HepG2 (cell line): ENCODE data around the gene SLC35B2. TPM values are rescaled to one million over a fixed set of nuclear protein-coding genes. Genes with fewer than 3 reads are reported as not detected.

ENCODE experiments used
- ARID4A ChIP-seq: sonication (generic); formaldehyde crosslinking; IDR thresholded peaks from 2 replicates; pipeline ENCODE4 v1.5.0; 2020; ENCODE audit warnings: mild to moderate bottlenecking, missing genetic modification reagents, borderline replicate concordance
- ARNT ChIP-seq: fragments of 450-650 bp; IDR thresholded peaks from 2 replicates; pipeline ENCODE4 v1.6.1; 2017
- BCL3 ChIP-seq: sonication (generic); formaldehyde crosslinking; IDR thresholded peaks from 2 replicates; pipeline ENCODE4 v1.5.1; 2020; ENCODE audit warnings: mild to moderate bottlenecking, missing genetic modification reagents, moderate library complexity
- FOXK1 ChIP-seq: sonication (generic); formaldehyde crosslinking; IDR thresholded peaks from 2 replicates; pipeline ENCODE4 v1.4.0; 2020; ENCODE audit warnings: low read depth, missing genetic modification reagents, borderline replicate concordance
- GABPB1 ChIP-seq: IDR thresholded peaks from 2 replicates; pipeline ENCODE4 v1.6.1; 2016; ENCODE audit warnings: mild to moderate bottlenecking, missing genetic modification reagents, moderate library complexity, missing compliant biosample characterization
- HOXD1 ChIP-seq: sonication (generic); formaldehyde crosslinking; IDR thresholded peaks from 2 replicates; pipeline ENCODE4 v1.5.0; 2020; ENCODE audit warnings: missing genetic modification reagents
- REXO4 ChIP-seq: sonication (generic); formaldehyde crosslinking; IDR thresholded peaks from 2 replicates; pipeline ENCODE4 v1.8.0; 2022; ENCODE audit warnings: missing genetic modification reagents, mild to moderate bottlenecking, borderline replicate concordance
- SIX1 ChIP-seq: sonication (generic); formaldehyde crosslinking; IDR thresholded peaks from 2 replicates; pipeline ENCODE4 v1.4.0; 2020; ENCODE audit warnings: missing genetic modification reagents, borderline replicate concordance
- UBTF ChIP-seq: sonication (generic); formaldehyde crosslinking; IDR thresholded peaks from 2 replicates; pipeline ENCODE4 v1.4.0; 2020; ENCODE audit warnings: mild to moderate bottlenecking, missing genetic modification reagents
- XRCC5 ChIP-seq: fragments of 200-400 bp; formaldehyde crosslinking; optimal IDR thresholded peaks from 2 replicates; pipeline ENCODE3; 2017; ENCODE audit warnings: mild to moderate bottlenecking, low read length
- ZBTB4 ChIP-seq: sonication (generic); formaldehyde crosslinking; IDR thresholded peaks from 2 replicates; pipeline ENCODE4 v1.4.0; 2020; ENCODE audit warnings: missing genetic modification reagents, mild to moderate bottlenecking, borderline replicate concordance
- ZNF552 ChIP-seq: sonication (generic); formaldehyde crosslinking; IDR thresholded peaks from 2 replicates; pipeline ENCODE4 v1.9.0; 2022; ENCODE audit warnings: missing genetic modification reagents, mild to moderate bottlenecking, borderline replicate concordance
- ZNF577 ChIP-seq: sonication (generic); formaldehyde crosslinking; IDR thresholded peaks from 2 replicates; pipeline ENCODE4 v1.4.0; 2020; ENCODE audit warnings: mild to moderate bottlenecking, low read depth, missing genetic modification reagents, borderline replicate concordance
- ZNF768 ChIP-seq: sonication (generic); formaldehyde crosslinking; IDR thresholded peaks from 2 replicates; pipeline ENCODE4 v1.4.0; 2020; ENCODE audit warnings: missing genetic modification reagents
- ZSCAN5A ChIP-seq: sonication (generic); formaldehyde crosslinking; IDR thresholded peaks from 2 replicates; pipeline ENCODE4 v1.8.0; 2022; ENCODE audit warnings: mild to moderate bottlenecking, missing genetic modification reagents, borderline replicate concordance
- polyA plus RNA-seq, 8 experiments: library from polyadenylated mRNA; depleted of rRNA in 3 of 8; stranded (reverse) in 7 of 8; unstranded in 1 of 8; fragments of >200 nt; fragmentation: Illumina TruSeq in 4 of 8; extraction: Trizol in 4 of 8; gene quantifications; 2 replicates each; pipeline versions ENCODE4 v1.2.1 to v1.2.3, GENCODE V29; 2011 to 2016; ENCODE audit warnings: low read depth in 4 of 8, missing spikeins in 1 of 8, mixed read lengths in 1 of 8; ENCODE audit not compliant: insufficient read depth in 1 of 8
- total RNA-seq, 5 experiments: library from RNA; depleted of rRNA; stranded (reverse); fragments of >200 nt; fragmentation: Illumina TruSeq; extraction: Trizol; gene quantifications; 2 replicates each; pipeline ENCODE4 v1.2.3, GENCODE V29; 2016; ENCODE audit warnings: low read depth in 1 of 5

SLC35B2 gene
- total and polyA plus RNA-seq, 2 of the 13 experiments (the other 11 are each of a cell fraction or from before 2014, with no cell fraction given) = 61.1 to 148 TPM

DNA sequence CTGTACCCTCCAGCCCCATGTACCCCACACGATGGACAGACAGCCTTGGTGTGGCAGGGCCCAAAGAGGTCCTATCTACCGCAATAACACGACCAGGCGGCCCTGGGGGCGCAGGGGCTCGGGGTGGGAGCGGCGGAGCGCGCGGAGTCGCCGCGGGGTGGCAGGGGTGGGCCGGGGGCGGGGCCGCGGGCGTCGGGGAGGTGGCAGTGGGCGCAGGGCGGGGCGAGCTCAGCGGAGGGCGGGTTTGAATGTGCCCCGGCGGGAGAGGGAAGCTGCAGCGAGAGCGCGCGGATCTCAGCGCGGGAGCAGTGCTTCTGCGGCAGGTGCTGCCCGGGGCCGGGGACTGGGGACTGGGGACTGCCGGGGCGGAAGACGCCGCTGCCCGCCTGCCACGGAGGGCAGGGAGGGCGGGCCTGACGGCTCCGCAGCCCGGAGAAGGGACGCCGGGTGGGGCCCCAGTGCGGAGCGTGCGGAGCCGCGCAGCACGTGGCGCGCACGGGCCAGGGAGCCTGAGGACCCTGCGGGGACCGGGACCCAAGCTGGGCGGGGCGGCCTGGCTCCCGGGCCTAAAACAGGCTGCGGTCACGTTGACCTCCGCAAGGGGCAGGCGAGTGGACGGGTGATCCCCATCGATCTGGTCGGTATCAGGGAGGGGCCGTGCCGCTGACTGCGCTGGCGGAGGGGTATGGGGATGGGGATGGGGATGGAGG lies 33.9 kb downstream of the SLC35B2 start, which contains the start of gene SLC29A1 (continued):
- TF ChIP-seq ARID4A (CRISPR knock-in tag) (peak; percentile 89), XRCC5 (no peak), BCL3 (peak; percentile 81; the same call in 1 of the 2 replicates), ARNT (no peak), FOXK1 (no peak), GABPB1 (CRISPR knock-in tag) (peak; percentile 77), REXO4 (no peak), ZSCAN5A (CRISPR knock-in tag) (0 out of 2 replicates have a peak, but pooled peaks have one; percentile 21), ZNF768 (peak; percentile 50; the same call in 1 of the 2 replicates), UBTF (CRISPR knock-in tag) (peak; percentile 89), SIX1 (CRISPR knock-in tag) (no peak), HOXD1 (CRISPR knock-in tag) (0 out of 2 replicates have a peak, but pooled peaks have one; percentile 74), ZNF577 (CRISPR knock-in tag) (no peak), ZBTB4 (CRISPR knock-in tag) (no peak), ZNF552 (CRISPR knock-in tag) (no peak)
